Measurements from ENCODE around the gene MOSMO.
A peak's percentile ranks its signal among the peaks of the same experiment; 100 is the strongest.
"Not testable (repeated sequence)": the region's sequence is repeated elsewhere in the genome, so short reads cannot be mapped to it uniquely, and the experiment has no call there.

MOSMO gene

GRCh38 chr16:22007509-22008214, at the start of gene MOSMO:
TSS of gene MOSMO (plus strand) at chr16:22008111. CDS start at chr16:22008302, 191 bp downstream.
- FAIRE-seq, result no peak

- FAIRE-seq, result no peak
Observed at GRCh38 chr16:21959050-21959449, 48.9 kb upstream of the MOSMO start.

GRCh38 chr16:21962475-21962874, 45.4 kb upstream of the MOSMO start:
- FAIRE-seq, result no peak

- no peak for FAIRE-seq
Observed at GRCh38 chr16:21963887-21964286, 44.0 kb upstream of the MOSMO start.

- FAIRE-seq, result no peak
Observed at GRCh38 chr16:21964353-21964752, 43.6 kb upstream of the MOSMO start.

GRCh38 chr16:21971856-21972255, 36.1 kb upstream of the MOSMO start:
- no peak for FAIRE-seq

- no peak for FAIRE-seq
Observed at GRCh38 chr16:21973945-21974344, 34.0 kb upstream of the MOSMO start.

GRCh38 chr16:21980032-21980431, 27.9 kb upstream of the MOSMO start:
- no peak for FAIRE-seq

GRCh38 chr16:21982108-21982507, 25.8 kb upstream of the MOSMO start:
- no peak for FAIRE-seq

- FAIRE-seq, result no peak
Observed at GRCh38 chr16:21984062-21984461, 23.8 kb upstream of the MOSMO start.

- FAIRE-seq, result no peak
Observed at GRCh38 chr16:21985524-21985923, 22.4 kb upstream of the MOSMO start.

GRCh38 chr16:21986692-21987246, 21.1 kb upstream of the MOSMO start:
- FAIRE-seq, result no peak

GRCh38 chr16:21987498-21987897, 20.4 kb upstream of the MOSMO start:
- no peak for FAIRE-seq

GRCh38 chr16:21989133-21989532, 18.8 kb upstream of the MOSMO start:
- FAIRE-seq, result peak; percentile 96

GRCh38 chr16:21989751-21990150, 18.2 kb upstream of the MOSMO start:
- FAIRE-seq, result no peak

GRCh38 chr16:21990381-21990944, 17.4 kb upstream of the MOSMO start:
- FAIRE-seq, result no peak

GRCh38 chr16:21991621-21992020, 16.3 kb upstream of the MOSMO start:
- no peak for FAIRE-seq

- FAIRE-seq, result no peak
Observed at GRCh38 chr16:21994856-21995465, 12.9 kb upstream of the MOSMO start.

- no peak for FAIRE-seq
Observed at GRCh38 chr16:21996923-21997696, 10.8 kb upstream of the MOSMO start.

- FAIRE-seq, result no peak
Observed at GRCh38 chr16:21997697-21998480, 10.0 kb upstream of the MOSMO start.

GRCh38 chr16:22001591-22001990, 6.3 kb upstream of the MOSMO start:
- FAIRE-seq, result no peak

- not testable (repeated sequence) for FAIRE-seq
Observed at GRCh38 chr16:22002047-22002446, 5.9 kb upstream of the MOSMO start.
